Heart left ventricle (tissue), 16 donors: ENCODE results near the gene WLS. TPM values are rescaled to one million over a fixed set of nuclear protein-coding genes. Genes with fewer than 3 reads are reported as not detected.

ENCODE experiments used
- ATAC-seq, 4 donors: fragments of 200-7000 bp; cut with Tn5 transposase; one replicate each; pipeline ENCODE4 v1.9.1; 2020 to 2022; ENCODE audit warnings: moderate library complexity in 4 of 4, mild to moderate bottlenecking in 3 of 4, moderate number of reproducible peaks in 1 of 4
- DNase-seq, 5 donors: peaks; one replicate each; pipeline ENCODE4 v3.0.0-alpha.2; 2020
- H3K27ac ChIP-seq, 12 donors: fragments of 200-600 bp; sonication (generic) in 4 of 12; one replicate each; pipeline versions ENCODE4 v1.5.0 to v1.8.0; 2016 to 2022; ENCODE audit warnings: mild to moderate bottlenecking in 2 of 12
- H3K27me3 ChIP-seq, 9 donors: fragments of 200-600 bp; sonication (generic) in 2 of 9; one replicate each; pipeline versions ENCODE4 v1.5.1 to v1.8.0; 2016 to 2022; ENCODE audit warnings: mild to moderate bottlenecking in 3 of 9
- H3K36me3 ChIP-seq, 9 donors: fragments of 200-600 bp; sonication (generic) in 2 of 9; one replicate each; pipeline versions ENCODE4 v1.5.0 to v1.8.0; 2018 to 2022; ENCODE audit warnings: mild to moderate bottlenecking in 2 of 9
- H3K4me1 ChIP-seq, 12 donors: fragments of 200-600 bp; sonication (generic) in 4 of 12; one replicate each; pipeline versions ENCODE4 v1.5.0 to v1.8.0; 2016 to 2022; ENCODE audit warnings: mild to moderate bottlenecking in 3 of 12
- H3K4me3 ChIP-seq, 12 donors: fragments of 200-600 bp; sonication (generic) in 4 of 12; one replicate each; pipeline versions ENCODE4 v1.5.0 to v1.8.0; 2017 to 2022; ENCODE audit warnings: mild to moderate bottlenecking in 9 of 12, moderate library complexity in 4 of 12
- H3K9me3 ChIP-seq, 12 donors: fragments of 200-600 bp; sonication (generic) in 4 of 12; one replicate each; pipeline versions ENCODE4 v1.5.0 to v1.8.0; 2016 to 2022; ENCODE audit warnings: mild to moderate bottlenecking in 1 of 12
- POLR2A ChIP-seq, 2 donors: fragments of 450-650 bp; IDR thresholded peaks; one replicate each; pipeline ENCODE4 v1.6.1; 2017; ENCODE audit warnings: antibody characterized with exemption in 2 of 2, mild to moderate bottlenecking in 2 of 2, moderate library complexity in 2 of 2
- WGBS, 4 donors: extraction: QIAGEN DNeasy Blood & Tissue Kit in 2 of 4; methylation state at CpG; one replicate each; pipeline versions ENCODE4 v1.1.5 to v1.1.7; 2013 to 2018; 5-methylcytosine and 5-hydroxymethylcytosine counted together
- intact Hi-C, 10 donors: fragments of 100-400 bp; cut with DNase I; formaldehyde crosslinking; loops; one replicate each; pipeline versions ENCODE4 v1.11.1 to v1.14.2; 2022
- polyA plus RNA-seq, 2 donors: library from polyadenylated mRNA; stranded (reverse); fragments of 200-250 nt; gene quantifications; one replicate each; pipeline ENCODE4 v1.2.3, GENCODE V29; 2013
- total RNA-seq, 9 donors: library from RNA; depleted of rRNA in 2 of 9; stranded (reverse); fragments of >200 nt in 2 of 9; fragmentation: NEBNext Ultra II Directional in 3 of 9; extraction: Animal tissue kit (Norgen Biotek cat#: 25700) in 3 of 9; gene quantifications; one replicate each; pipeline versions ENCODE4 v1.1.0 to v1.2.4, GENCODE V29; 2016 to 2023
- TF ChIP-seq, protein P1 (sequence below), 12 donors: fragments of 200-600 bp; sonication (generic) in 4 of 12; IDR thresholded peaks; one replicate each; pipeline versions ENCODE4 v1.5.0 to v1.8.0; 2018 to 2022; ENCODE audit warnings: antibody characterized with exemption in 12 of 12, mild to moderate bottlenecking in 5 of 12
- donor health status: ischemic (EF 13 %, LVEDD 7.1; RV severe dilation, severe dysfunction).
- donor health status: healthy with polysubstance abuse.
- donor health status: DM: no; HTN: yes; CAD: no.
- donor health status: DM: no; HTN: no; CAD: no.
- donor health status: ischemic (EF 25% LVEDD 6.9; RV normal size, moderate dysfunction).
- donor health status: ischemic (EF 25% LVEDD 5.7; RV mildly dilated, moderate dysfunction).
- donor health status: healthy.
- donor health status: DM: yes; HTN: yes; CAD: no.
- donor health status: ischemic (EF 35%, LVEDD 5.7; RV mildly dilated, moderate dysfunction).
- donor health status: nonischemic (EF 11% LVEDD 7.7; RV severe dilation, severe dysfunction).
- donor health status: DM: yes; HTN: yes; CAD: no.
- donor health status: PGD.
- donor health status: ischemic (EF 29% LVEDD 5.4; RV normal size, mild dysfunction).
- donor health status: nonischemic (EF 23%, LVEDD 6.1; RV moderate dilation, normal function).

The WLS gene
- total and polyA plus RNA-seq, 11 donors, result 36.5 to 115 (median 101) TPM

DNA sequence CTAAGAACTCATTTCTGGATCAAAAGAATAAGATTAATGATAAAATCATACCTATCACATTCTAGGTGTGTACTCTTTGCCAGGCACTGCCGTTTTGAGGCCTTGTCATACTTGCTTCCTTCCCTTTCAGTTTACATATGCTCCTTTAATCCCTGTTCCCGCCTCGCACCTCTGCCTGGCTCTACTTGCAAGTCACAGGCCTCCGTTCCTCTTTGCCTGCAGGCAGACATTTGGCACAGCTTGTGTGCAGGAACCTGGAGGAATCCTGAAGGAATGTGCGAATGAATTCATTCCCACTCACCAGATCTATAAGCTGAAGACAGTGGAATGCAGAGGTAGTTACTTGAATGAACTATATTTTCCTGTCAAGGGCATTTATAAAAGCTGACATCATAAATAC is 13.8 kb downstream of the WLS start:
- peak in 2 of 5 donors; percentile 25 to 33 for DNase-seq
- no peak for TF ChIP-seq POLR2A (IDR thresholded peaks at IDR 0.05)
- no peak for ATAC-seq
- no peaks in the 10 kb centered on the region for H3K27me3 ChIP-seq
- no peak overlapping the region for H3K4me3 ChIP-seq
- H3K4me1 ChIP-seq, result peaks cover 0 to 77% (median 35%) of the 10 kb centered on the region in 12 donors
- 46 to 56% (median 51%) methylated on average over 5 of the region's 5 CpGs for WGBS, 4 donors
- H3K36me3 ChIP-seq, result no peaks in the 10 kb centered on the region
- intact Hi-C loops, result loop anchor here in 2 of 10 donors (5.0 to 10.0 kb wide), 2 partner anchors 41 to 384 kb away; partner anchors contain the start of gene GNG12 (in 1 of the 2)
- peak overlapping the region in 3 of 12 donors; percentile 1 to 70 (median 20) for H3K27ac ChIP-seq
- H3K9me3 ChIP-seq, result no peaks in the 10 kb centered on the region

DNA sequence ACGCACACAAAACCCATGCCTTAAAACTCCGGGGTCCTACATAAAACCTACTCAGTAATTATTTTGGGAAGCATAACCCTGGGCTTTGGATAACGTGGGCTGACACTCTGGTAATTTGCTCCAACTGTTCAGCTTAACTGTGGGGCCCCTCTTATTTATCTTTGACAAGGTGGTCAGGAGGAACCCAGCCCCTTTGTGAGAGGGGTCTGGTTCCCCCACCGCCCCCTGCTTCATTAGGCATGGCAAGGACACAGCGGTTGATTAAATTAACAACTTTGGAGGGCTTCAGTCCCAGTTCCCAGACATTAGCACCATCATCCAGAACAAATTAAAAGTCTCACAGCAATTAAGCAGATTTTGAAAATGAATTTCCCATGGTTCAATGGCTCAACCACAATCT is 14.7 kb downstream of the WLS start:
- WGBS, 4 donors, result 89 to 92% (median 90%) methylated on average over 5 of the region's 5 CpGs
- Histone ChIP-seq H3K27me3 (no peaks in the 10 kb centered on the region), H3K4me3 (no peak overlapping the region), H3K9me3 (no peaks in the 10 kb centered on the region), H3K27ac (peak overlapping the region in 1 of 12 donors; percentile 70), H3K36me3 (no peaks in the 10 kb centered on the region), H3K4me1 (peaks cover 0 to 77% (median 34%) of the 10 kb centered on the region in 12 donors)
- ATAC-seq (no peak), DNase-seq (no peak)
- TF ChIP-seq POLR2A (IDR thresholded peaks at IDR 0.05), result no peak
- intact Hi-C loops, result loop anchor here in 2 of 10 donors (5.0 to 10.0 kb wide), 2 partner anchors 40 to 383 kb away; partner anchors contain the start of gene GNG12 (in 1 of the 2)

DNA sequence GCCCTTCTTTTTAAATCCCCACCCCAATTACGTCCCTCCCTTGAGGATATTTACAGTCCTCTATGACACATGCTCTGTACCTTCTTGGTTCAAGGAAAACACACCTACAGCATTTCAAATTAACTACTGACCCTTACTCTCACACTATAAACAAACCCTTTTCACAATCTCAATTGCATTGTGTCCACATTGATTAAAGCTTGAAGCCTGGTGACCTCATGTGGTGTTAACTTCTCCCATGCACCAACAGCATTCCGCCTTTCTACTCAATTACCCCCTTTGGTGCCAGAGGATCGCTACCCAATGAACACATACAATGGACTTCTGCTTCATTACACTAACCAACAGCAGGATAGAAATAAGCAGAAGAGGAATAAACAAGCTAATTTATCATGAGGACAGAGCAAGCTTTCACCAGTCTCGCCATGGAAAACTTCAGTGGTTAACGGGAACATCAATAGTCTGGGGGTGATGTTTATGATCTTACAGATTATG is 15.2 kb downstream of the WLS start:
- DNase-seq, result no peak
- no peak for TF ChIP-seq POLR2A (IDR thresholded peaks at IDR 0.05)
- TF ChIP-seq, protein P1, sequence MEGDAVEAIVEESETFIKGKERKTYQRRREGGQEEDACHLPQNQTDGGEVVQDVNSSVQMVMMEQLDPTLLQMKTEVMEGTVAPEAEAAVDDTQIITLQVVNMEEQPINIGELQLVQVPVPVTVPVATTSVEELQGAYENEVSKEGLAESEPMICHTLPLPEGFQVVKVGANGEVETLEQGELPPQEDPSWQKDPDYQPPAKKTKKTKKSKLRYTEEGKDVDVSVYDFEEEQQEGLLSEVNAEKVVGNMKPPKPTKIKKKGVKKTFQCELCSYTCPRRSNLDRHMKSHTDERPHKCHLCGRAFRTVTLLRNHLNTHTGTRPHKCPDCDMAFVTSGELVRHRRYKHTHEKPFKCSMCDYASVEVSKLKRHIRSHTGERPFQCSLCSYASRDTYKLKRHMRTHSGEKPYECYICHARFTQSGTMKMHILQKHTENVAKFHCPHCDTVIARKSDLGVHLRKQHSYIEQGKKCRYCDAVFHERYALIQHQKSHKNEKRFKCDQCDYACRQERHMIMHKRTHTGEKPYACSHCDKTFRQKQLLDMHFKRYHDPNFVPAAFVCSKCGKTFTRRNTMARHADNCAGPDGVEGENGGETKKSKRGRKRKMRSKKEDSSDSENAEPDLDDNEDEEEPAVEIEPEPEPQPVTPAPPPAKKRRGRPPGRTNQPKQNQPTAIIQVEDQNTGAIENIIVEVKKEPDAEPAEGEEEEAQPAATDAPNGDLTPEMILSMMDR (IDR thresholded peaks at IDR 0.05), result no peak
- intact Hi-C loops, result loop anchor here in 2 of 10 donors (5.0 to 10.0 kb wide), 2 partner anchors 40 to 382 kb away; partner anchors contain the start of gene GNG12 (in 1 of the 2)
- H3K27me3 ChIP-seq, result no peaks in the 10 kb centered on the region
- H3K4me3 ChIP-seq, result no peak overlapping the region
- no peaks in the 10 kb centered on the region for H3K9me3 ChIP-seq
- no peak for ATAC-seq
- no peaks in the 10 kb centered on the region for H3K36me3 ChIP-seq
- WGBS, 4 donors, result 80 to 95% (median 91%) methylated on average over 5 of the region's 5 CpGs
- H3K27ac ChIP-seq, result peak overlapping the region in 1 of 12 donors; percentile 70
- H3K4me1 ChIP-seq, result peaks cover 0 to 72% (median 31%) of the 10 kb centered on the region in 12 donors

DNA sequence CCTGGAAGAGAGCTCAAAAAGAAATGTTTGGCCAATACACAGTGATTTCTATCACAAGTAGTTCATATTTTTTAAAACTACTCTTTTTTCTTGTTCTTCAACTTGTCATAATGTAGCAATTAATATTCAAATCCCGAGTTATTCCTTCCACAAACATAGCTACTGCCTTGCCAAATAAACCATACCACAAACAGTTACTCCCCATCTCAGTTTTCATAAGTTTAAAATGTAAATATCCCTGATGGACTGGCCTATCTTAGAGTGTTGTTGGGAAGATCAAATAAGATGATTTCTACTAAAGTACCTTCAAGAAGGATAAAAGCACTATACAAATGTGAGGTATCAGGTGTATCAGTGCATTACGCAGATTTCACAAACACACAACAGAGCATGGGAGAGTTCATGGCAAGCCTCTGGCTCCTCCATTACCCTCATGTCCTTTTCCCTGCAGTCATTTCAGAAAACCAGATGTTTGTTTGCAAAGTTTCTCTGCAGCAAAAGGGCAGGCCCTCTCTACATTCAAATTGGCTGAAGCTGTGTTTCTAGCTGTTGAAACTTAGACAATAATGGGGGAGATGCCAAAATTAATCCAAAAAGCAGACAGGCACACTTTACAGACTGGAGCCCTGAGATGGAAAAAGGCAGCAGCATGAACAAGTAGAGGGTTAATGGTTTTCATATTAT is 16.1 kb downstream of the WLS start:
- Histone ChIP-seq H3K4me1 (peaks cover 0 to 71% (median 29%) of the 10 kb centered on the region in 12 donors), H3K27ac (peak overlapping the region in 2 of 12 donors; percentile 22 to 70)

More for the DNA sequence above, 16.1 kb downstream of the WLS start:
- ATAC-seq (no peak), DNase-seq (no peak)
- H3K36me3 ChIP-seq, result no peaks in the 10 kb centered on the region
- no peak overlapping the region for H3K4me3 ChIP-seq
- H3K27me3 ChIP-seq, result no peaks in the 10 kb centered on the region
- intact Hi-C loops, result loop anchor here in 2 of 10 donors (5.0 to 10.0 kb wide), 2 partner anchors 39 to 381 kb away; partner anchors contain the start of gene GNG12 (in 1 of the 2)
- 72 to 81% (median 74%) methylated on average over 2 of the region's 2 CpGs for WGBS, 4 donors
- TF ChIP-seq, protein P1 (IDR thresholded peaks at IDR 0.05), result no peak
- no peak for TF ChIP-seq POLR2A (IDR thresholded peaks at IDR 0.05)
- no peaks in the 10 kb centered on the region for H3K9me3 ChIP-seq
